ENCODE results near the gene OR7A5. TPM values are rescaled to one million over a fixed set of nuclear protein-coding genes. Genes with fewer than 3 reads are reported as not detected.

The OR7A5 gene
- not detected in 3 replicates for total RNA-seq (2021)
- Bru-seq, nascent RNA = not detected
- long read RNA-seq, experiment 1 = 0 reads
- long read RNA-seq, experiment 2 = 0 reads
- long read RNA-seq, experiment 3 = 0 reads

GRCh38 chr19:14835011-14835410 is at the start of gene OR7A5, which contains the start of gene OR7C1:
OR7A5 (minus strand) TSS chr19:14835185; CDS start chr19:14828241, 6,944 bp downstream.
OR7C1 (minus strand) TSS chr19:14835185; CDS start chr19:14800136, 35,049 bp downstream.
- POLR2A ChIA-PET = no interaction called here
- H3K4me3 Mint-ChIP-seq = no peak within 1 kb of the TSS
- H3K27me3 Mint-ChIP-seq (ENCODE audit: low read depth) = peaks cover 3% of the 10 kb centered on the region
- H3K9me3 Mint-ChIP-seq = peaks cover 37% of the 10 kb centered on the region
- 0 out of 2 replicates have a peak, but pooled peaks cover 3% of the 10 kb centered on the region for H3K36me3 Mint-ChIP-seq
- peaks cover 13% of the 10 kb centered on the region for H3K4me1 Mint-ChIP-seq
- ATAC-seq (peak; percentile 59), DNase-seq (ENCODE audit: low spot score) (no peak)
- TF ChIP-seq FOXJ3 (CRISPR knock-in tag; IDR thresholded peaks at IDR 0.05; ENCODE audit: borderline replicate concordance) (no peak), GABPB1 (CRISPR knock-in tag; IDR thresholded peaks at IDR 0.05) (no peak), MLX (CRISPR knock-in tag; IDR thresholded peaks at IDR 0.05) (no peak), TEAD1 (CRISPR knock-in tag; IDR thresholded peaks at IDR 0.05) (no peak), MYBL2 (CRISPR knock-in tag; IDR thresholded peaks at IDR 0.05) (no peak), ETV6 (CRISPR knock-in tag; IDR thresholded peaks at IDR 0.05) (no peak)
- CTCF ChIA-PET = interaction anchor here (0.8 kb wide), 1 partner anchor 49 kb away, joined by 3 read pairs; no protein-coding TSS in a partner anchor
- H3K27ac Mint-ChIP-seq = peak within 1 kb of the TSS; percentile 39

- CTCF ChIA-PET = no interaction called here
- Mint-ChIP-seq H3K27me3 (ENCODE audit: low read depth) (peaks cover 11% of the 10 kb centered on the region), H3K4me3 (no peak overlapping the region)
These were observed 36.7 kb upstream of the OR7A5 start for GRCh38 chr19:14871619-14872230.

More at GRCh38 chr19:14871619-14872230, 36.7 kb upstream of the OR7A5 start:
- ATAC-seq (no peak), DNase-seq (ENCODE audit: low spot score) (no peak)
- POLR2A ChIA-PET = no interaction called here
- H3K4me1 Mint-ChIP-seq = no peaks in the 10 kb centered on the region
- TF ChIP-seq E2F5 (CRISPR knock-in tag; IDR thresholded peaks at IDR 0.05) (no peak), ZNF281 (CRISPR knock-in tag; IDR thresholded peaks at IDR 0.05) (no peak), CBFB (CRISPR knock-in tag; IDR thresholded peaks at IDR 0.05; ENCODE audit: low read depth) (no peak), ERG (CRISPR knock-in tag; IDR thresholded peaks at IDR 0.05) (no peak), EMX1 (CRISPR knock-in tag; IDR thresholded peaks at IDR 0.05) (no peak), GTF2I (CRISPR knock-in tag; conservative IDR thresholded peaks at IDR 0.05) (no peak), MLX (CRISPR knock-in tag; IDR thresholded peaks at IDR 0.05) (no peak), FOXP1 (CRISPR knock-in tag; IDR thresholded peaks at IDR 0.05; ENCODE audit: borderline replicate concordance) (no peak), NFATC4 (CRISPR knock-in tag; IDR thresholded peaks at IDR 0.05) (no peak), HMGA2 (CRISPR knock-in tag; IDR thresholded peaks at IDR 0.05) (no peak), ZNF512 (CRISPR knock-in tag; IDR thresholded peaks at IDR 0.05; ENCODE audit: borderline replicate concordance) (no peak), SOX15 (CRISPR knock-in tag; IDR thresholded peaks at IDR 0.05) (no peak), GABPB1 (CRISPR knock-in tag; IDR thresholded peaks at IDR 0.05) (no peak), PRRX2 (CRISPR knock-in tag; IDR thresholded peaks at IDR 0.05) (no peak), ATF2 (CRISPR knock-in tag; IDR thresholded peaks at IDR 0.05; ENCODE audit: borderline replicate concordance, low read depth) (no peak)
- H3K9me3 Mint-ChIP-seq = peaks cover 26% of the 10 kb centered on the region
- H3K27ac Mint-ChIP-seq = no peak overlapping the region
- H3K36me3 Mint-ChIP-seq = peaks cover 14% of the 10 kb centered on the region

All from WTC11 (cell line).